Measurements from ENCODE around the gene RBM17. TPM values are rescaled to one million over a fixed set of nuclear protein-coding genes. Genes with fewer than 3 reads are reported as not detected.
A peak's percentile ranks its signal among the peaks of the same experiment; 100 is the strongest.
"Not testable (repeated sequence)": the region's sequence is repeated elsewhere in the genome, so short reads cannot be mapped to it uniquely, and the experiment has no call there.

RBM17 gene
- total RNA-seq, 1 donor from 2014 or later, result 112 TPM

- H3K4me3 Mint-ChIP-seq, result no peak overlapping the region
- H3K27ac Mint-ChIP-seq, result peak overlapping the region; percentile 86
- H3K27me3 Mint-ChIP-seq (ENCODE audit: low read depth), result no peaks in the 10 kb centered on the region
- no peak for DNase-seq (ENCODE audit: low spot score in 2 of 2, unreplicated experiment in 2 of 2)
- TF ChIP-seq CTCF (IDR thresholded peaks at IDR 0.05; ENCODE audit: unreplicated experiment), result no peak
- peaks cover 21% of the 10 kb centered on the region for H3K4me1 Mint-ChIP-seq
- no peaks in the 10 kb centered on the region for H3K9me3 Mint-ChIP-seq
- peaks cover 1% of the 10 kb centered on the region for H3K36me3 Mint-ChIP-seq
Measured at GRCh38 chr10:6124666-6125065, 35.8 kb downstream of the RBM17 start.

DNA sequence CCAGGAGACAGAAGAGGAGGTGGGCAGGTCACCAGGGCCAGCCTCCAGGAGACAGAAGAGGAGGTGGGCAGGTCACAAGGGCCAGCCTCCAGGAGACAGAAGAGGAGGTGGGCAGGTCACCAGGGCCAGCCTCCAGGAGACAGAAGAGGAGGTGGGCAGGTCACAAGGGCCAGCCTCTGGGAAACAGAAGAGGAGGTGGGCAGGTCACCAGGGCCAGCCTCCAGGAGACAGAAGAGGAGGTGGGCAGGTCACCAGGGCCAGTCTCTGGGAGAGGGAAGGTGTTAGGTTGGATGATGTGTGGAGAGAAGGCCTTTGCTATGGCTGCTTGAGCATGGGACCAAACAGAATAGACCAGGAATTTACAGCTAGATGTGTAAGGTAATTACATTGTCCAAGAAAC, 38.6 kb downstream of the RBM17 start:
- peaks cover 19% of the 10 kb centered on the region for H3K4me1 Mint-ChIP-seq
- H3K4me3 Mint-ChIP-seq; DNase-seq (ENCODE audit: low spot score in 2 of 2, unreplicated experiment in 2 of 2); H3K27ac Mint-ChIP-seq; H3K36me3 Mint-ChIP-seq; H3K27me3 Mint-ChIP-seq (ENCODE audit: low read depth); H3K9me3 Mint-ChIP-seq: not testable (repeated sequence)

- peak in 1 of 2 experiments; percentile 33 for DNase-seq (ENCODE audit: low spot score in 2 of 2, unreplicated experiment in 2 of 2)
- Mint-ChIP-seq H3K4me3 (no peak overlapping the region), H3K27ac (no peak overlapping the region), H3K27me3 (ENCODE audit: low read depth) (peaks cover 3% of the 10 kb centered on the region), H3K9me3 (no peaks in the 10 kb centered on the region), H3K36me3 (no peaks in the 10 kb centered on the region), H3K4me1 (peaks cover 19% of the 10 kb centered on the region)
- TF ChIP-seq CTCF (IDR thresholded peaks at IDR 0.05; ENCODE audit: unreplicated experiment), result no peak
Measured at GRCh38 chr10:6128087-6128486, 39.3 kb downstream of the RBM17 start.

GRCh38 chr10:6128591-6129251, 39.9 kb downstream of the RBM17 start:
- Mint-ChIP-seq H3K27ac (no peak overlapping the region), H3K4me1 (peaks cover 19% of the 10 kb centered on the region), H3K9me3 (no peaks in the 10 kb centered on the region), H3K27me3 (ENCODE audit: low read depth) (peaks cover 3% of the 10 kb centered on the region), H3K4me3 (no peak overlapping the region), H3K36me3 (no peaks in the 10 kb centered on the region)
- DNase-seq (ENCODE audit: low spot score in 2 of 2, unreplicated experiment in 2 of 2), result no peak
- TF ChIP-seq CTCF (IDR thresholded peaks at IDR 0.05; ENCODE audit: unreplicated experiment), result no peak

- no peak overlapping the region for H3K27ac Mint-ChIP-seq
- H3K27me3 Mint-ChIP-seq (ENCODE audit: low read depth), result peaks cover 7% of the 10 kb centered on the region
- DNase-seq (ENCODE audit: low spot score in 2 of 2, unreplicated experiment in 2 of 2), result no peak
- no peak overlapping the region for H3K4me3 Mint-ChIP-seq
- no peak for TF ChIP-seq CTCF (IDR thresholded peaks at IDR 0.05; ENCODE audit: unreplicated experiment)
- H3K36me3 Mint-ChIP-seq, result no peaks in the 10 kb centered on the region
- no peaks in the 10 kb centered on the region for H3K9me3 Mint-ChIP-seq
- peaks cover 12% of the 10 kb centered on the region for H3K4me1 Mint-ChIP-seq
Measured at GRCh38 chr10:6130848-6131470, 42.1 kb downstream of the RBM17 start.

DNA sequence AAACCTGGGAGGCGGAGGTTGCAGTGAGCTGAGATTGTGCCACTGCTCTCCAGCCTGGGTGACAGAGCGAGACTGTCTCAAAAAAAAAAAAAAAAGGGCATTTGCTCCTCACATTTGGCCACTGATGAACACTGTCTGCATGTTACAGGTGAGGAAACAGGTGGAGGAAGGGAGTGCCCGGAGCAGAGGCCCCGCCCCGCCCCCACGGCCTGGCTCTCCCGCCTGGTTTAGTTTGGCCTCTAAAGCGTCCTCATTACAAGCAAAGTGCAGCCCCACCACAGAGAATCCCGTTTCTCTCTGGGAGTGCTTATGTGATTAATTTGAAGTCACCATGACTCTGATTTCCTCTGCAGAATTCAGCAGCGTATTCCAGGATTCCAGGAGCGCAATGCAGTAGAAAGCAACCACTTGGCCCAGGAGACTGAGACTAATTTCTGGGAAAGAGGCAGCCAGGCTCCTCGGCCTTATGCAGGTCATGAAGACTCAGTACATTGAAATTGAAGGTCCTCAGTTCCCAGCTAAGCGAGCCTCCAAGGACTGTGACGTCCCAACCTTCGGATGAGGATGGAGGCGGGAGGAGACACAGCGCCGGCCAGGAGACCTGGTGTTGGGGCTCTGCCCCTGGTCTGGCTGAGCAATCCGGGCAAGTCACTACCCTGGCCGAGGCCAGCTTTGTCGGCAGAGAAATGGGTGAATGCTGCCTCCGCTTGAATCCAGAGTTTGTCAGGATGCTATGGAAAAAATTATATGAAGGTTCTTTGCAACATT, 44.7 kb downstream of the RBM17 start:
- H3K4me1 Mint-ChIP-seq, result peaks cover 8% of the 10 kb centered on the region
- H3K27me3 Mint-ChIP-seq (ENCODE audit: low read depth), result peaks cover 30% of the 10 kb centered on the region
- TF ChIP-seq CTCF (IDR thresholded peaks at IDR 0.05; ENCODE audit: unreplicated experiment), result no peak
- no peak for DNase-seq (ENCODE audit: low spot score in 2 of 2, unreplicated experiment in 2 of 2)
- H3K9me3 Mint-ChIP-seq, result no peaks in the 10 kb centered on the region
- H3K4me3 Mint-ChIP-seq, result no peak overlapping the region
- H3K27ac Mint-ChIP-seq, result no peak overlapping the region
- H3K36me3 Mint-ChIP-seq, result no peaks in the 10 kb centered on the region

Measured in mesothelial cell of epicardium (in vitro differentiated cells).